Measurements from ENCODE around the gene KIF3A.

KIF3A gene

DNA sequence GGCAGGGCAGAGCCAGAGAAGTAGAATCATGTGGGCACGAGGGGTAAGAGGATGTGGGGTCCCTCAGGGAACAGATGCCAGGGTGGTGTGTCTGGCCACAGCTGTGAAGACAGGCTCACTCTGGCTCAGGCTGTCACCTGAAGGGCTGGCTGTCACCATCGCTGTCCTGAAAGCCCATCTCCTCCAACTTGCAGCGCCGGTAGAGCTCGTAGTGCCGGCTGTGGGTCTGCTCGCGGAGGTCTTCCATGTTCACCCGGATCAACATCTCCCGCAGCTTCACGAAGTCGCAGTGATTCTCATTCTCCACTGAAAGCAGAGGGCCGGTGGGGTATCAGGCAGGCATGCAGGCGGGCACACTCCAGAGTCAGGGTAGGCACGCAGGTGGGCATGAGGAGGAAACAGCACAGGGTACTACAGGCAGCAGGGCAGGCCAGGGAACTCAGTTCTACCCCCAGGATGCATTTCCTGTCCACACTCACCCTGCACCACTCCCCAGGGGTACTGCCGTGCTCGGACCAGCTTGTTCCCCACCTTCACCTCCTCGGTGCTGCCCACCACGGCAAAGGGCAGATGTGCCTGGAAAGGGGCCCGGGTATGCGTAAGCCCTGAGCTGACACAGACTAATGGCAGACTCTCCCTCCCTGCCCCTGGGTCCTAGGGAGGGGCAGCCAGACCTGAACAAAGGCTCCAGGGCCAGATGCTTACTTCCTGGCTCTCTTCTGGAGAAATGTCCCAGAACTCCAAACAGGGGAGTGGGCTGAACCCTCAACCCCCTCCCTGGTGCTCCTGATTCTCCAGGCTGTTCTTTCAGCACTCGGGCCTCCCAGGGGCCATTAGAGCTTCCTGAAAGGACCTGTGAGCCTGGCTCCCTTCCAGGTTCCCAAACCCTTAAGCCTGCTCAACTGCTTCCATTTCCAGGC is 24.2 kb upstream of the KIF3A start:
- no peak for DNase-seq (ENCODE audit: low read depth in 2 of 2)
- TF ChIP-seq CTCF (IDR thresholded peaks at IDR 0.05; ENCODE audit: low read depth, low read length) = no peak

GRCh38 chr5:132760601-132761317 is 23.4 kb upstream of the KIF3A start:
- no peak for DNase-seq (ENCODE audit: low read depth in 2 of 2)
- no peak overlapping the region for H3K4me3 ChIP-seq (replicated peaks in 1 of 2; ENCODE audit: low read depth in 2 of 2, low read length in 2 of 2)
- no peak for TF ChIP-seq CTCF (IDR thresholded peaks at IDR 0.05; ENCODE audit: low read depth, low read length)

More for the DNA sequence above, 24.2 kb upstream of the KIF3A start:
- H3K4me3 ChIP-seq (replicated peaks in 1 of 2; ENCODE audit: low read depth in 2 of 2, low read length in 2 of 2) = no peak overlapping the region

GRCh38 chr5:132760049-132760420 is 22.7 kb upstream of the KIF3A start:
- H3K4me3 ChIP-seq (replicated peaks in 1 of 2; ENCODE audit: low read depth in 2 of 2, low read length in 2 of 2) = no peak overlapping the region
- DNase-seq (ENCODE audit: low read depth in 2 of 2) = no peak
- TF ChIP-seq CTCF (IDR thresholded peaks at IDR 0.05; ENCODE audit: low read depth, low read length) = no peak

DNA sequence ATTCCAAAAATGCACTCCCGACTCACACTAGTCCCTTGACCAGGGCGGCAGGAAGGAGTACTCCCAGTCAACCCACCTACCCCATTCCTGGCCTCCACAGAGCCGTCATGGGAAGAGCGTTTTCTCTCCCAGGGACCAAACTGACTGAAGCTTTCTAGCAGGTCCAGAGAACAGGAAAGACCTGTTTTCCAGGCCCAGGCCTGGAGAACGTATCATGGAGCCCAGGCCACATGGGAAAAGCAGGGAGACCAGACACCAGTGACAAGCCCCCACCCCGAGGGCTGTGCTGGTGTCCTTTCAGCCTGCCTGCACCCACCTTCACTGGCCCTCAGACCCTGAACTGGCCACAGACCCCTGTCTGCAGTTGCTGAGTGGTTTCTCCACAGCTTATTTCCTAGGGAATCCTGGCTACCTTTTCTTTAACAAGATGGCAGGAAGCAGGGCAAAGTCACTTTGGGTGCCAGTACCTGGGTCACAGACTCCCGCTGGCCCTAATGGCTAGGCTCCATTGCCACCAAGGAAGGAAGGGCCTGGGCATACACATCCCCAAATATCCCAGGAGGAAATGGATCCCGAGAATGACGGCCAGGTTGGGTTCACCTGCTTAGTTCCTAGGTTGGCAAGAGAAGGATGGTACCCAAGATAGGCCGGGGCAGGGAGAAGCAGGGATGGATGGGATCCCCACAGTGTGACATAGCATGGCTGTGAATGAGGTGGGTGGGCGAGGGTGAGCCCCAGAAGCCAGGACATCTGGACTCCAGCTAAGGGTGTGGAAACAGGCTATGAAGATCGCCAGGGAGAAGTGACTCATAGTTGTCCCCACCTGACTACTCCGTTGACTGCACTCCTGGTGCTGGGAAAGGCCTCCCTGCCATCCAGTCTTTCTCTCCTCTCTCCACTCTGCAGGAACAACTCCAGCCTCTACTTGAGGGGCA is 22.0 kb upstream of the KIF3A start:
- DNase-seq (ENCODE audit: low read depth in 2 of 2) = no peak
- no peak overlapping the region for H3K4me3 ChIP-seq (replicated peaks in 1 of 2; ENCODE audit: low read depth in 2 of 2, low read length in 2 of 2)
- no peak for TF ChIP-seq CTCF (IDR thresholded peaks at IDR 0.05; ENCODE audit: low read depth, low read length)

DNA sequence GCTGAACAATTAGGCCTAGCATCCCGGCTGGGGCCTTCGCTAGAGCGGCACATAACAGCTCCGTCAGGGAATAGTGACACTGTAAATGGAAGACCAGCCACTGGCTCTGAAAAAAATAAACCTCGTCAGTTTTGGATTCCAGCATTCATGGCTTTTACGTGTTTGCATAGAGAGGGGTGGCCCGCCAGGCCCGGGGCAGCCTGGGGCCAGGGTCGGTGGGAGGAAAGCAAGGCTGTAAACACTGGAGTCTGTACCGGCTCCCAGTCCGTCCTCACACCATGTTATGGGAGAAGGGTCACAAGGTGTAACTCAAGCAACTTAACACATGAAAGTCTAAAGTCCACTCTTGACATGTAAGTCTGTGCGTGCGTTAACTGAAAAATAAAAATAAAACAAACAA is 21.1 kb upstream of the KIF3A start:
- no peak for DNase-seq (ENCODE audit: low read depth in 2 of 2)
- H3K4me3 ChIP-seq (replicated peaks in 1 of 2; ENCODE audit: low read depth in 2 of 2, low read length in 2 of 2) = no peak overlapping the region
- no peak for TF ChIP-seq CTCF (IDR thresholded peaks at IDR 0.05; ENCODE audit: low read depth, low read length)

GRCh38 chr5:132756542-132756941 is 19.2 kb upstream of the KIF3A start:
- DNase-seq (ENCODE audit: low read depth in 2 of 2) = no peak
- H3K4me3 ChIP-seq (replicated peaks in 1 of 2; ENCODE audit: low read depth in 2 of 2, low read length in 2 of 2) = no peak overlapping the region
- no peak for TF ChIP-seq CTCF (IDR thresholded peaks at IDR 0.05; ENCODE audit: low read depth, low read length)

Data from cardiac fibroblast (primary cell).